Measurements from ENCODE around the gene GRAP2.

DNA sequence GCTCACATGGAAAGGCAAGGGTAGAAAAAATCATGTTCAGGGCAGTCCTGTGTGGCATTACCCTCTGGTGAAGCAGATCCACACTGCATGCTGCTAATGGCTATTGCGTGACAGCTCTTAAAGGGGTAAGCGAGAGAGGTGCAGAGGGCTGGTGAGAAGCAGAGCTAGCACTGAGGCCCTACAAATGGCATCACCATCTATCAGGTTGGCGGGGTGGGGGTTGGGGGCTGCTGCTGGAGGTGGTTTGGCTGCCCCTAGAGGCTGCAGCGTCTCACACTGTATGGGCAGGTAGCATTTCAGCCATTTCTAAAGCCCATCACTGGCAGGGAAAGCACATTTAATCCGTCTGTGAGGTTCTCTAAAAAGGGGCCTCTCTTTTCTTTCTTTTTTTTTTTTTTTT lies 42.5 kb downstream of the GRAP2 start:
- TF ChIP-seq, protein P1, sequence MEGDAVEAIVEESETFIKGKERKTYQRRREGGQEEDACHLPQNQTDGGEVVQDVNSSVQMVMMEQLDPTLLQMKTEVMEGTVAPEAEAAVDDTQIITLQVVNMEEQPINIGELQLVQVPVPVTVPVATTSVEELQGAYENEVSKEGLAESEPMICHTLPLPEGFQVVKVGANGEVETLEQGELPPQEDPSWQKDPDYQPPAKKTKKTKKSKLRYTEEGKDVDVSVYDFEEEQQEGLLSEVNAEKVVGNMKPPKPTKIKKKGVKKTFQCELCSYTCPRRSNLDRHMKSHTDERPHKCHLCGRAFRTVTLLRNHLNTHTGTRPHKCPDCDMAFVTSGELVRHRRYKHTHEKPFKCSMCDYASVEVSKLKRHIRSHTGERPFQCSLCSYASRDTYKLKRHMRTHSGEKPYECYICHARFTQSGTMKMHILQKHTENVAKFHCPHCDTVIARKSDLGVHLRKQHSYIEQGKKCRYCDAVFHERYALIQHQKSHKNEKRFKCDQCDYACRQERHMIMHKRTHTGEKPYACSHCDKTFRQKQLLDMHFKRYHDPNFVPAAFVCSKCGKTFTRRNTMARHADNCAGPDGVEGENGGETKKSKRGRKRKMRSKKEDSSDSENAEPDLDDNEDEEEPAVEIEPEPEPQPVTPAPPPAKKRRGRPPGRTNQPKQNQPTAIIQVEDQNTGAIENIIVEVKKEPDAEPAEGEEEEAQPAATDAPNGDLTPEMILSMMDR (IDR thresholded peaks at IDR 0.05) = no peak
- TF ChIP-seq RAD21 (IDR thresholded peaks at IDR 0.05; ENCODE audit: low read length) = no peak
- TF ChIP-seq, protein P2, sequence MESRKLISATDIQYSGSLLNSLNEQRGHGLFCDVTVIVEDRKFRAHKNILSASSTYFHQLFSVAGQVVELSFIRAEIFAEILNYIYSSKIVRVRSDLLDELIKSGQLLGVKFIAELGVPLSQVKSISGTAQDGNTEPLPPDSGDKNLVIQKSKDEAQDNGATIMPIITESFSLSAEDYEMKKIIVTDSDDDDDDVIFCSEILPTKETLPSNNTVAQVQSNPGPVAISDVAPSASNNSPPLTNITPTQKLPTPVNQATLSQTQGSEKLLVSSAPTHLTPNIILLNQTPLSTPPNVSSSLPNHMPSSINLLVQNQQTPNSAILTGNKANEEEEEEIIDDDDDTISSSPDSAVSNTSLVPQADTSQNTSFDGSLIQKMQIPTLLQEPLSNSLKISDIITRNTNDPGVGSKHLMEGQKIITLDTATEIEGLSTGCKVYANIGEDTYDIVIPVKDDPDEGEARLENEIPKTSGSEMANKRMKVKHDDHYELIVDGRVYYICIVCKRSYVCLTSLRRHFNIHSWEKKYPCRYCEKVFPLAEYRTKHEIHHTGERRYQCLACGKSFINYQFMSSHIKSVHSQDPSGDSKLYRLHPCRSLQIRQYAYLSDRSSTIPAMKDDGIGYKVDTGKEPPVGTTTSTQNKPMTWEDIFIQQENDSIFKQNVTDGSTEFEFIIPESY (IDR thresholded peaks at IDR 0.05; ENCODE audit: borderline replicate concordance, low read depth) = no peak
- no peak for TF ChIP-seq RXRA (IDR thresholded peaks at IDR 0.05; ENCODE audit: borderline replicate concordance, low read depth)
